ENCODE measurements around the gene SGMS1. TPM values are rescaled to one million over a fixed set of nuclear protein-coding genes. Genes with fewer than 3 reads are reported as not detected.

The SGMS1 gene
- total and polyA plus RNA-seq, 2 donors (not counting 3 experiments of a cell fraction or from before 2014, with no cell fraction given): 9.7 to 23.7 TPM

DNA sequence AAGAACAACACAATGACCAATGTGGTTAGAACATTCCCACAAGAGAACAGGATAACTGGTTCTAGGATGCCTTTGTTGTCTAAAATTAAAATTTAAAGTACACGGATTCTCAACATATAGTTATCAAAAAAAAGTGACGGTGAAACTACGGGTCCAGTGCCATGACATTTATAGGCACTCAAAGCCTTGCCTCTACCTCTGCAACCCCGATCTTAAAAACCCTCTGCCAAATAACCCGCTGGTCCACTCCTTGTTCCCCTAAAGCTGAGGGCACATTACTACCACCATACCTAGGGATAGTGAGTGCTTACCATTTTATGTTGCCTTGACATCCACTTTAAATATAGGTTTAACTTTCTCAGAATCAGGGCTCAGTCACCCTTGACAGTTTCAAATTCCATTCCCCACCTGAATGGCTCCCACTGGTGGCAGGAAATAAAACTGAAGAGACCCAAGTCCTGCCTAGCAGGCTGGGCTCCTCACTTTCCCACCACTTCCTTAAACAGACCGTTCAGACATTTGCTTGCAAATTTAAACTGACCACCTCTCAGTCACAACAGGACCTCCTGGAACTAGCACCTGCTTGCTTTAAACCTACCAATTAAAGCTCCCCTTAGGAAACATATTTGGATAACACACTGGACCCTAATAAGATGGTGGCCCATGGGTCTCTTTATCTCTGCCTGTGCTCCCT lies 202.6 kb downstream of the SGMS1 start:
- POLR2A ChIA-PET: no interaction called here
- dilution Hi-C loops (cut with MboI; ENCODE audit: extremely low pct_ligation_motif_present, low sequenced_read_pairs) (no loop called here), intact Hi-C loops (cut with micrococcal nuclease) (loop anchor here (1.0 kb wide), 2 partner anchors 53 to 130 kb away; no protein-coding TSS in a partner anchor)

DNA sequence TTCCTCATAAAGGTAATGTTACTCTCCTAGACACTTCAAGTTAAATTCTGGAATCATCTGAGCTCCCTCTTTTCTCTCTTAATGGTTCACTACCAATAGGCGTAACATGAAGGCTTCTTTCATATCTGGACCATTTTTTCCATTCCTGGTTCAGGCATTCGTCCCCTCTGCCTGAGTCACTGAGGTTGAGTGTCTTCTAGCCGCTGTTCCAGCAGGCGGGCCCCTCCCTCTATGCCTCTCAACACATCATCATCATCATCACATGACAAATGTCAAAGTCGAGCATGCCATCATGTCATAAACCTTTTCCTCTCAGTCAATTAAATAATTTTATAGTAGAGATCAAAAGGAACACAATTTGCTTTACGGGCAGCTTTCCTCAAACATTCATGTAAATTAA lies 203.6 kb downstream of the SGMS1 start:
- dilution Hi-C loops (cut with MboI; ENCODE audit: extremely low pct_ligation_motif_present, low sequenced_read_pairs) (no loop called here), intact Hi-C loops (cut with micrococcal nuclease) (no loop called here)
- TF ChIP-seq POLR2AphosphoS5 (IDR thresholded peaks at IDR 0.05; ENCODE audit: insufficient read depth, low read depth, low read length) (no peak), POLR2A (IDR thresholded peaks at IDR 0.05; ENCODE audit: low read depth, low read length) (no peak), JUN (IDR thresholded peaks at IDR 0.05; ENCODE audit: borderline replicate concordance, insufficient read depth, insufficient read length, low read depth) (no peak), MAX (IDR thresholded peaks at IDR 0.05; ENCODE audit: insufficient read depth, insufficient read length) (no peak), EZH2 (IDR thresholded peaks at IDR 0.05; ENCODE audit: borderline replicate concordance, low read depth, low read length, severe bottlenecking) (no peak), GATA2 (IDR thresholded peaks at IDR 0.05; ENCODE audit: insufficient read depth, insufficient read length, low read depth, low read length) (no peak), MYC (IDR thresholded peaks at IDR 0.05; ENCODE audit: low read depth, low read length) (no peak), FOS (IDR thresholded peaks at IDR 0.05; ENCODE audit: borderline replicate concordance, insufficient read depth, low read length) (no peak)
- TF ChIP-seq, protein P1, sequence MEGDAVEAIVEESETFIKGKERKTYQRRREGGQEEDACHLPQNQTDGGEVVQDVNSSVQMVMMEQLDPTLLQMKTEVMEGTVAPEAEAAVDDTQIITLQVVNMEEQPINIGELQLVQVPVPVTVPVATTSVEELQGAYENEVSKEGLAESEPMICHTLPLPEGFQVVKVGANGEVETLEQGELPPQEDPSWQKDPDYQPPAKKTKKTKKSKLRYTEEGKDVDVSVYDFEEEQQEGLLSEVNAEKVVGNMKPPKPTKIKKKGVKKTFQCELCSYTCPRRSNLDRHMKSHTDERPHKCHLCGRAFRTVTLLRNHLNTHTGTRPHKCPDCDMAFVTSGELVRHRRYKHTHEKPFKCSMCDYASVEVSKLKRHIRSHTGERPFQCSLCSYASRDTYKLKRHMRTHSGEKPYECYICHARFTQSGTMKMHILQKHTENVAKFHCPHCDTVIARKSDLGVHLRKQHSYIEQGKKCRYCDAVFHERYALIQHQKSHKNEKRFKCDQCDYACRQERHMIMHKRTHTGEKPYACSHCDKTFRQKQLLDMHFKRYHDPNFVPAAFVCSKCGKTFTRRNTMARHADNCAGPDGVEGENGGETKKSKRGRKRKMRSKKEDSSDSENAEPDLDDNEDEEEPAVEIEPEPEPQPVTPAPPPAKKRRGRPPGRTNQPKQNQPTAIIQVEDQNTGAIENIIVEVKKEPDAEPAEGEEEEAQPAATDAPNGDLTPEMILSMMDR (IDR thresholded peaks at IDR 0.05; ENCODE audit: extremely low read depth in 1 of 2, insufficient read depth in 1 of 2, low read depth in 1 of 2, low read length in 2 of 2): no peak

More for the DNA sequence above, 202.6 kb downstream of the SGMS1 start:
- Histone ChIP-seq H3K79me2 (ENCODE audit: control insufficient read depth, insufficient read depth, low read length) (peaks cover 10% of the 10 kb centered on the region), H3K4me1 (ENCODE audit: control insufficient read depth, extremely low read depth, insufficient read depth, low read length) (peaks cover 14% of the 10 kb centered on the region), H3K27me3 (ENCODE audit: control insufficient read depth in 2 of 2, insufficient read depth in 2 of 2, low read length in 2 of 2) (no peaks in the 10 kb centered on the region), H3K4me2 (ENCODE audit: insufficient read depth, low read length) (no peak overlapping the region), H3K9ac (replicated peaks; ENCODE audit: extremely low read depth, insufficient read depth, low read length) (no peak overlapping the region), H3K4me3 (replicated peaks in 1 of 3; ENCODE audit: insufficient read depth in 1 of 3, low read depth in 1 of 3, low read length in 3 of 3) (no peak overlapping the region), H4K20me1 (replicated peaks; ENCODE audit: control insufficient read depth, extremely low read depth, insufficient read depth, low read length) (no peaks in the 10 kb centered on the region), H3K27ac (ENCODE audit: insufficient read depth, low read depth, low read length) (no peak overlapping the region), H3K36me3 (ENCODE audit: control insufficient read depth in 2 of 2, extremely low read depth in 1 of 2, insufficient read depth in 2 of 2, low read length in 2 of 2) (no peaks in the 10 kb centered on the region), H3K9me3 (replicated peaks; ENCODE audit: control insufficient read depth, insufficient read depth, low read length) (no peaks in the 10 kb centered on the region), H3K9me1 (replicated peaks; ENCODE audit: control insufficient read depth, extremely low read depth, insufficient read depth, low read length) (no peaks in the 10 kb centered on the region), H2AFZ (ENCODE audit: low read depth, low read length) (no peak overlapping the region)
- TF ChIP-seq JUN (IDR thresholded peaks at IDR 0.05; ENCODE audit: borderline replicate concordance, insufficient read depth, insufficient read length, low read depth): no peak
- no peak for TF ChIP-seq POLR2A (IDR thresholded peaks at IDR 0.05; ENCODE audit: low read depth, low read length)
- TF ChIP-seq, protein P1 (IDR thresholded peaks at IDR 0.05; ENCODE audit: extremely low read depth in 1 of 2, insufficient read depth in 1 of 2, low read depth in 1 of 2, low read length in 2 of 2): peak; percentile 60 to 61
- no TSS peak for BruUV-seq (replicated peaks)
- no peak for FAIRE-seq
- DNase-seq (ENCODE audit: low read depth, low spot score): peak; percentile 31
- CTCF ChIA-PET: interaction anchor here (1.0 to 5.6 kb wide), 9 partner anchors 11 to 215 kb away, joined by 3 to 68 read pairs (median 3); no protein-coding TSS in a partner anchor

More for the DNA sequence above, 203.6 kb downstream of the SGMS1 start:
- DNase-seq (ENCODE audit: low read depth, low spot score): no peak
- H3K27me3 ChIP-seq (ENCODE audit: control insufficient read depth in 2 of 2, insufficient read depth in 2 of 2, low read length in 2 of 2): no peaks in the 10 kb centered on the region
- H3K9me3 ChIP-seq (replicated peaks; ENCODE audit: control insufficient read depth, insufficient read depth, low read length): no peaks in the 10 kb centered on the region
- H3K4me3 ChIP-seq (replicated peaks in 1 of 3; ENCODE audit: insufficient read depth in 1 of 3, low read depth in 1 of 3, low read length in 3 of 3): no peak overlapping the region
- POLR2A ChIA-PET: no interaction called here
- H3K9ac ChIP-seq (replicated peaks; ENCODE audit: extremely low read depth, insufficient read depth, low read length): no peak overlapping the region
- H3K4me1 ChIP-seq (ENCODE audit: control insufficient read depth, extremely low read depth, insufficient read depth, low read length): peaks cover 14% of the 10 kb centered on the region
- no peak overlapping the region for H3K4me2 ChIP-seq (ENCODE audit: insufficient read depth, low read length)
- CTCF ChIA-PET: interaction anchor here (1.0 to 5.6 kb wide), 10 partner anchors 12 to 216 kb away, joined by 3 to 68 read pairs (median 4); no protein-coding TSS in a partner anchor
- H2AFZ ChIP-seq (ENCODE audit: low read depth, low read length): no peak overlapping the region
- FAIRE-seq: no peak
- H3K27ac ChIP-seq (ENCODE audit: insufficient read depth, low read depth, low read length): no peak overlapping the region
- peaks cover 19% of the 10 kb centered on the region for H3K79me2 ChIP-seq (ENCODE audit: control insufficient read depth, insufficient read depth, low read length)
- H3K36me3 ChIP-seq (ENCODE audit: control insufficient read depth in 2 of 2, extremely low read depth in 1 of 2, insufficient read depth in 2 of 2, low read length in 2 of 2): no peaks in the 10 kb centered on the region
- BruUV-seq (replicated peaks): no TSS peak
- no peaks in the 10 kb centered on the region for H3K9me1 ChIP-seq (replicated peaks; ENCODE audit: control insufficient read depth, extremely low read depth, insufficient read depth, low read length)
- H4K20me1 ChIP-seq (replicated peaks; ENCODE audit: control insufficient read depth, extremely low read depth, insufficient read depth, low read length): no peaks in the 10 kb centered on the region

Measured in endothelial cell of umbilical vein (primary cell).